GM21423 (cell line): ENCODE data around the gene SPATA20.

Source experiments
- ATAC-seq: cut with Tn5 transposase; IDR thresholded peaks from one replicate; pipeline ENCODE4 v1.9.1; 2021; ENCODE audit warnings: mild to moderate bottlenecking, moderate library complexity; ENCODE audit not compliant: unreplicated experiment

SPATA20 gene

GRCh38 chr17:50547035-50547735 is at the start of gene SPATA20:
TSS of gene SPATA20 (plus strand) at chr17:50547174. CDS start at chr17:50547209, 35 bp downstream.
- peak; percentile 70 for ATAC-seq

- ATAC-seq = no peak
These were observed 48.7 kb upstream of the SPATA20 start for GRCh38 chr17:50498021-50498874.

GRCh38 chr17:50499270-50499669 is 47.7 kb upstream of the SPATA20 start:
- no peak for ATAC-seq

- no peak for ATAC-seq
These were observed 47.3 kb upstream of the SPATA20 start for GRCh38 chr17:50499721-50500120.

- no peak for ATAC-seq
These were observed 45.9 kb upstream of the SPATA20 start for GRCh38 chr17:50501054-50501453.

GRCh38 chr17:50502301-50502990 is 44.5 kb upstream of the SPATA20 start:
- ATAC-seq = no peak

GRCh38 chr17:50505591-50506130 is 41.3 kb upstream of the SPATA20 start:
- no peak for ATAC-seq

GRCh38 chr17:50506298-50506697 is 40.7 kb upstream of the SPATA20 start:
- ATAC-seq = no peak

- no peak for ATAC-seq
These were observed 39.0 kb upstream of the SPATA20 start, which contains the start of gene MYCBPAP for GRCh38 chr17:50507871-50508572. TSS of gene MYCBPAP (plus strand) at chr17:50508439. CDS start at chr17:50508675, 236 bp downstream.

- ATAC-seq = no peak
These were observed 38.2 kb upstream of the SPATA20 start for GRCh38 chr17:50508573-50509460.

- peak; percentile 83 for ATAC-seq
These were observed 35.9 kb upstream of the SPATA20 start for GRCh38 chr17:50511058-50511457.

GRCh38 chr17:50513495-50513894 is 33.5 kb upstream of the SPATA20 start:
- no peak for ATAC-seq

GRCh38 chr17:50514388-50514787 is 32.6 kb upstream of the SPATA20 start:
- no peak for ATAC-seq

- no peak for ATAC-seq
These were observed 31.9 kb upstream of the SPATA20 start for GRCh38 chr17:50514936-50515702.

GRCh38 chr17:50517011-50517410 is 30.0 kb upstream of the SPATA20 start:
- no peak for ATAC-seq

GRCh38 chr17:50517504-50518383 is 29.2 kb upstream of the SPATA20 start:
- no peak for ATAC-seq

GRCh38 chr17:50518384-50519023 is 28.5 kb upstream of the SPATA20 start:
- no peak for ATAC-seq
